HG03159 (cell line): ENCODE results near the gene B3GALNT2.
A peak's percentile ranks its signal among the peaks of the same experiment; 100 is the strongest.
"Not testable (repeated sequence)": the region's sequence is repeated elsewhere in the genome, so short reads cannot be mapped to it uniquely, and the experiment has no call there.

Source experiments
- ATAC-seq: cut with Tn5 transposase; IDR thresholded peaks from one replicate; pipeline ENCODE4 v1.9.1; 2021; ENCODE audit warnings: mild to moderate bottlenecking, moderate library complexity; ENCODE audit not compliant: unreplicated experiment

The B3GALNT2 gene

GRCh38 chr1:235504494-235505222, 406 bp upstream of the B3GALNT2 start:
- peak; percentile 81 for ATAC-seq

GRCh38 chr1:235503403-235504121, 690 bp downstream of the B3GALNT2 start:
- ATAC-seq: peak; percentile 4

GRCh38 chr1:235502601-235503402, 1.4 kb downstream of the B3GALNT2 start:
- ATAC-seq: no peak

GRCh38 chr1:235500971-235501540, 3.2 kb downstream of the B3GALNT2 start:
- no peak for ATAC-seq

GRCh38 chr1:235495551-235495950, 8.7 kb downstream of the B3GALNT2 start:
- ATAC-seq: no peak

GRCh38 chr1:235495030-235495429, 9.2 kb downstream of the B3GALNT2 start:
- no peak for ATAC-seq

GRCh38 chr1:235494531-235494930, 9.7 kb downstream of the B3GALNT2 start:
- no peak for ATAC-seq

GRCh38 chr1:235491644-235492043, 12.6 kb downstream of the B3GALNT2 start:
- ATAC-seq: no peak

GRCh38 chr1:235486321-235486720, 17.9 kb downstream of the B3GALNT2 start:
- ATAC-seq: no peak

GRCh38 chr1:235485558-235485957, 18.7 kb downstream of the B3GALNT2 start:
- no peak for ATAC-seq

GRCh38 chr1:235483090-235483489, 21.2 kb downstream of the B3GALNT2 start:
- ATAC-seq: no peak

- no peak for ATAC-seq
Measured at GRCh38 chr1:235473806-235474205, 30.4 kb downstream of the B3GALNT2 start.

- no peak for ATAC-seq
Measured at GRCh38 chr1:235470741-235471439, 33.4 kb downstream of the B3GALNT2 start.

GRCh38 chr1:235469897-235470296, 34.4 kb downstream of the B3GALNT2 start:
- not testable (repeated sequence) for ATAC-seq

GRCh38 chr1:235468970-235469369, 35.3 kb downstream of the B3GALNT2 start:
- ATAC-seq: no peak

GRCh38 chr1:235468004-235468403, 36.2 kb downstream of the B3GALNT2 start:
- no peak for ATAC-seq

GRCh38 chr1:235465066-235465465, 39.2 kb downstream of the B3GALNT2 start:
- no peak for ATAC-seq

- not testable (repeated sequence) for ATAC-seq
Measured at GRCh38 chr1:235462832-235463231, 41.4 kb downstream of the B3GALNT2 start.

GRCh38 chr1:235461954-235462353, 42.3 kb downstream of the B3GALNT2 start:
- ATAC-seq: no peak

- ATAC-seq: no peak
Measured at GRCh38 chr1:235460770-235461169, 43.5 kb downstream of the B3GALNT2 start.

- ATAC-seq: not testable (repeated sequence)
Measured at GRCh38 chr1:235457856-235458255, 46.4 kb downstream of the B3GALNT2 start.
